Dedifferentiated amniotic fluid mesenchymal stem cell (primary cell): ENCODE measurements around the gene XCL1.
A peak's percentile ranks its signal among the peaks of the same experiment; 100 is the strongest.
"Not testable (repeated sequence)": the region's sequence is repeated elsewhere in the genome, so short reads cannot be mapped to it uniquely, and the experiment has no call there.

Experiments used
- DNase-seq: peaks from one replicate; pipeline ENCODE4 v3.0.0-alpha.2; 2016; ENCODE audit errors: extremely low spot score

Gene XCL1

DNA sequence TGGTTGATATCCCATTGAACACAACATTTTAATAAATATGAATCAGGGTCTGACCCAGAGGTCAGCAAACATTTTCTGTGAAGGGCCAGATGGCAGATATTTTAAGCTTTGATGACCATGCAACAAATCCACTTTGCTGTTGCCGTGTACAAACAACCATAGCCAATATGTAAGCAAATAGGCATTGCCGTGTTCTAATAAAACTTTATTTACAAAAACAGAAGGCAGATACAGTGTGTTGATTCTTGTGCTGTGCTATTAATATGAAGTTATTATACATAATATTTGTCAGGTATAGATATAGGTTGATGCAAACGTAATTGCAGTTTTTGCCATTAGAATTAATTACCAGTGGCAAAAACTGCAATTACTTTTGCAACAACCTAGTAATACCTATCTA lies 8.8 kb upstream of the XCL1 start:
- DNase-seq: no peak

DNA sequence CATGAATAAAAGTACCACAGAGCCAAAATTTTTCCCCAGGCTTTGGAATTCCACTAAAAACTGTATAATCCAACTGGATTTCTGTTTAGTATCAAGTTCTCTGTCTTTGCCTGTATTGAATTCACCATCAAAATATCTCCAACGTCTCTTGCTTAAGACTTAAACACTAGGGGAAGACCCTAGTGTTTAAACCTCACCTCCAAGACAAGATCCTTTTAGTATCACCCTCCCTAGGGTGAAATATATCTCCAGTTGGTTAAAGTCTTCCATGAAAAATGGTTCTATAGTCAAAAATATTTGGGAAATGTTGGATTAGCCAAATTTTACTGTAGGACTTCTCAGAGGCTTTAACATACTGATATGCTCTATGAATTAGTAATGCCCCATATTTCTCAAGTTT lies 8.1 kb upstream of the XCL1 start:
- no peak for DNase-seq

- no peak for DNase-seq
Measured at GRCh38 chr1:168570652-168571051, 5.8 kb upstream of the XCL1 start.

- no peak for DNase-seq
Measured at GRCh38 chr1:168572633-168573032, 3.8 kb upstream of the XCL1 start.

DNA sequence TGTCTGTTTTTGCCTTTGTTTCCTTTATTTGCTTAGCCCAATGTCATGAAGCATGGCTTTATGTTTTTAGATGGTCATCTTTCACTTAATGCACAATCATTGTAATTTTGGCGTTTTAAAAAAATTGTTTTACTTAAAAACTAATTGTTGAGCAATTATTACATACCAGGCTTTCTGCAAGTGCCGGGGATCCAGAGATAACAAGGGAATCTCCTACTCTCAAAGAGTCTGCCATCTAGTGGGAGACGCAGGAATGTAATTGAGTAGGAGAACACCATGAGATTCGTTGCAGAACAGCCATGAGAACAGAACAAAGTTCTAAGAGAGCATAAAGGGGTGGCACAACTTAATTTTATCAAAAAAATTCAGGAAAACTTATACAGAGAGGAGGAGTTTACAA lies 2.2 kb upstream of the XCL1 start:
- DNase-seq: peak; percentile 31

DNA sequence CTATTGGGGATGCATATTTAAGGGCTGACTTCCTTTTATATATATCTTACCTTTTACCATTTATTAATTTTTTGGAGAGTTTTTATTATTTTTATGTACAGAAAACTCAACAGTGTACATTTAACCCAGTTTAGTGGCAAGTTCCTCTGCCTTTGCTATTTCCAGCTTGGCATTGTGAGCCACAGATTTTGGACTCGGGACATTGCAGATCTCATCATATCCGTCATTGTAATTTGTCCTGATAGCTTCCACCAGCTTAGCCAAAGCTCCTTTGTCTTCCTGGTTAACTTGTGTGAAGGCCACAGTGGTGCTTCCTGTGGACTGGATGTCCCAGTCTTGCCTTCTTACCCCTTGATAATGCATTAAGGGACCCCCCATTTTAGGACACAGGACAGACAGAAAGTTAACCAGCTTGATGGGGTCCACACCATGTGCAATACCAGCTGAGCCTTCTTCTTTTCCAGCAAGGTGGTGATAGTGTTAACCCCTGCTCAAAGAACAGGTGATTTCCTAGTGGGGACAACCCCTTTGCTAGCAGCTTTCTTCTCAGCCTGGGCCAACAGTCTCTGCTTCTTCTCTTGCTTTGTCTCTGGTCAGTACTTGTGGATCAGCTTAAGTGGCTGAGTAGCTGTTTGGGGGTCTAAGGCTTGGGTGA lies 2.3 kb downstream of the XCL1 start:
- not testable (repeated sequence) for DNase-seq

- DNase-seq: not testable (repeated sequence)
Measured at GRCh38 chr1:168580290-168580689, 3.9 kb downstream of the XCL1 start.

DNA sequence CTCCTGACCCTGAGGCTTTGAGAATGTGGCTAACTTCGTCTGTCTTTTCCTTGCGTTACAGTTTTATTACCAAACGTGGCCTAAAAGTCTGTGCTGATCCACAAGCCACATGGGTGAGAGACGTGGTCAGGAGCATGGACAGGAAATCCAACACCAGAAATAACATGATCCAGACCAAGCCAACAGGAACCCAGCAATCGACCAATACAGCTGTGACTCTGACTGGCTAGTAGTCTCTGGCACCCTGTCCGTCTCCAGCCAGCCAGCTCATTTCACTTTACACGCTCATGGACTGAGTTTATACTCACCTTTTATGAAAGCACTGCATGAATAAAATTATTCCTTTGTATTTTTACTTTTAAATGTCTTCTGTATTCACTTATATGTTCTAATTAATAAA lies 4.6 kb downstream of the XCL1 start:
- DNase-seq: not testable (repeated sequence)

- no peak for DNase-seq
Measured at GRCh38 chr1:168581817-168582572, 5.6 kb downstream of the XCL1 start.

GRCh38 chr1:168582688-168583336 lies 6.4 kb downstream of the XCL1 start:
- DNase-seq: peak; percentile 36

GRCh38 chr1:168583571-168583970 lies 7.2 kb downstream of the XCL1 start:
- no peak for DNase-seq

DNA sequence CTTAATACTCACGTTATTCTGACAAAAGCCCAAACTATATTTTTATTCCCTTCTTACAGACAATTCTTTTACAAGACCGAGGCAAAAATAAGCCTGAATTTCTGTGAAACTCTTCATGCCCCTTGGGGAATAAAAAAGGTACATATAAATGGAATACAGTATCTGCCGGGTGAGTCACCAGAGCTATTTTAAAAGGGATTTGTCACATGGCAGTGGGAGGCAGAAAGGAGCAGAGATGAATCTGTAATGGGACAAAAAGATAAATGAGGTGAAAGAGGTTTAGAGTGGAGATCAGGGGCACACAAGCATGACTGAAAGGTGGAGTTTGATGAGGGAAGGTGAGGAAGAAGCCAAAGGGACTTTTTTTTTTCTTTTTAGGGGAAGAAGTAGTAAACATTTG lies 8.8 kb downstream of the XCL1 start:
- peak; percentile 26 for DNase-seq

GRCh38 chr1:168585937-168586336 lies 9.5 kb downstream of the XCL1 start:
- no peak for DNase-seq

GRCh38 chr1:168589167-168589566 lies 12.8 kb downstream of the XCL1 start:
- no peak for DNase-seq

DNA sequence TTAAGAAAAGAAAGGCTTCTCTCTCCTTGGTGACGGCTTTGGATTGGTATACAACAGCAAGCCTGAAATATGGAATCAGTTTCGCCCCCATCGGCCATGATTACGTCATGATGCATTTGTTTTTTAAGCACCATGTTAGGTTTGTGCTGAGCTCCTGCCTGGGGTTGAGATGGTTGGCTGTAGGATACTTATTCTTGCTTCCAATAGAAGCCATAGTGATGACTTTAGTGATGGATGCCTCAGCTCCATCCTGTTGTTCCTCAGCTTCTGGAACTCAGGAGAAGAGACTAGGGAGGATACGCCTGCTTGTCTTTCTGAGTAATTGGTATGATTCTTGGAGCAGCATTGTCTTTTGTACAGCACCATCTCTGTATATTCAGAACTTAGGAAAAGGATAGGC lies 14.7 kb downstream of the XCL1 start:
- no peak for DNase-seq

- no peak for DNase-seq
Measured at GRCh38 chr1:168591641-168592250, 15.3 kb downstream of the XCL1 start.

DNA sequence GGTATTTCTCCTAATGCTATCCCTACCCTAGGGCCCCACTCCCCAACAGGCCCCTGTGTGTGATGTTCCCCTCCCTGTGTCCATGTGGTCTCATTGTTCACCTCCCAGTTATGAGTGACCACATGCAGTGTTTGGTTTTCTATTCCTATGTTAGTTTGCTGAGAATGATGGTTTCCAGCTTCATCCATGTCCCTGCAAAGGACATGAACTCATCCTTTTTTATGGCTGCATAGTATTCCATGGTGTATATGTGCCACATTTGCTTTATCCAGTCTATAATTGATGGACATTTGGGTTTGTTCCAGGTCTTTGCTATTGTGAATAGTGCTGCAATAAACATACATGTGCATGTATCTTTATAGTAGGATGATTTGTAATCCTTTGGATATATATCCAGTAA lies 19.0 kb downstream of the XCL1 start:
- DNase-seq: not testable (repeated sequence)

- no peak for DNase-seq
Measured at GRCh38 chr1:168598125-168598524, 21.7 kb downstream of the XCL1 start.

- DNase-seq: no peak
Measured at GRCh38 chr1:168598892-168599291, 22.5 kb downstream of the XCL1 start.

GRCh38 chr1:168599641-168600040 lies 23.2 kb downstream of the XCL1 start:
- no peak for DNase-seq

GRCh38 chr1:168601051-168601450 lies 24.6 kb downstream of the XCL1 start:
- no peak for DNase-seq

DNA sequence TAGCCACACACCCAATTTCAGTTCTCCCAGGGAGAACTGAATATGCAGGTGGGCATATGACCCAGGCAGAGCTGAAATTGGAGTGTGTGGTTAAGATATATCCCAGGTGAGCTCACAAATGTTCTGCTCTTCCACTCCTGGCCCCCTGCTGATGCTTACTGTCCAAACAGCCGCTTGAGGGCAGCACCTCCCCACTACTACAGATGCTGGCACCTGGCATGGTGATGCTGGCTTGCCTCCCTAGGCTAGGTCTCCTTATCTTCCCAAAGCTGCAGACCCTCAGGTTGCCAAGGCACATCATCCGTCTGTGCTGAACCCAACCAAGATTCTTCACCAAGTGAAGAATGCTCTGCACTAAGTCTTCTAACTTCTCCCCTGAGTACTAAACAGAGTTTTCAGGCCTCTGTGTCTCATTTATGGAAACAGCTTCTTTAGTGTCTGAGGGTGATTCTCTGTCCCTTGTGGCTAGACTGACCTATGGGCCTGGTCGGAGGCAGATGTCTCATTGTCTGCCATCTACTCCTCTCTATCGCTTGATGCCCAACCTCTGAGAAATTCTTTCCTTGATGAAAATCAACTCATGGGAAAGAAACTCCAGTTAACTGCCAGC lies 27.2 kb downstream of the XCL1 start:
- DNase-seq: peak; percentile 24
